ENCODE measurements around the gene SLC32A1. TPM values are rescaled to one million over a fixed set of nuclear protein-coding genes. Genes with fewer than 3 reads are reported as not detected.

SLC32A1 gene
- total and polyA plus RNA-seq, 2 experiments from 2014 or later: not detected

DNA sequence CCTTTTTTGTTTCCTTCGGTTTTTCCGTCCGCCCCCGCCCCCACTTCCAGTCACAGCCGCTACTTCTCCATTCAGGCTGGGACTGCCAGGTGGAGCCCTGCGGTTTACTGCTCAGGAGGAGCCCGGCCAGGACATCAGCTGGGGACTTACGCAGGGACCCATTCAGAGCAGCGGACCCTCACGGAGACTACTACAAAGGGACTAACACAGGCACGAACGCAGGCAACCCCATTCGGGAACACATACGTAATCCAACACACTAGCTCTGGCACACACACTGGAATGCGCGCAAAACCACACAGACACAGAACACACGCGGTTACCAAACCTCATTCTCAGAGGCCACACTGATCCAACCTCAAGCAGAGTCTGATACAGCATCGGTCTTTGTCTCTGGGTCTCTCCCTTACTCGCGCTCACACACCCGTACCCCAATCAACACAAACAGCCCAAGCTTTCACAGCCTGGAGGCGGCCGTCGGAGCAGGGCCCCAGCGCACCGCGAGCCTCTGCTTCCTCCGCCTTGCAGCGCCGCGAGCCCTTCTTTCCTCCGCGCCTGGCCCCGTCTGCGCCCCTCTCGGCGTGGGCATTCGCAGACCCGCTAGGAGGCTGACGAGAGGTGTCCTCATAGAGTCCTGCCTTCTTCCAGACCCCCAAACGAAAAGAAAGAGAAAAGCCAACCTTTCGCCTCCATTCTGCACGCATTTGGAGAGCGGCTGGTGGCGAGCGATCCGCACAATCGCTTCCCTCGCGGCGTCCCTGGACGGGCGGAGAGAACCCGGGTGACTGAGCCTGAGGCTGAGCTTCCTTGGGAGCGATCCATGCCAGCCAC lies 1.1 kb upstream of the SLC32A1 start:
- DNase-seq: peak; percentile 32
- no peaks in the 10 kb centered on the region for H3K4me1 ChIP-seq (ENCODE audit: insufficient read depth)
- H3F3A ChIP-seq (ENCODE audit: insufficient read depth): no peaks in the 10 kb centered on the region
- peaks cover 92% of the 10 kb centered on the region for H3K27me3 ChIP-seq (replicated peaks; ENCODE audit: insufficient read depth)
- 4 to 5% methylated on average over 56 of the region's 56 CpGs for WGBS, 2 experiments (ENCODE audit: low coverage in 1 of 2, low lambda C conversion rate in 2 of 2, missing lambda C conversion rate in 2 of 2)
- H2AFZ ChIP-seq: no peak overlapping the region
- TF ChIP-seq EZH2phosphoT487 (IDR thresholded peaks at IDR 0.05; ENCODE audit: insufficient read depth, low read depth): 0 out of 2 replicates have a peak, but pooled peaks have one; percentile 15
- peak; percentile 31 for TF ChIP-seq EZH2 (IDR thresholded peaks at IDR 0.05; ENCODE audit: insufficient read depth, poor library complexity, severe bottlenecking)
- no peaks in the 10 kb centered on the region for H3K79me2 ChIP-seq (ENCODE audit: insufficient read depth)
- no peaks in the 10 kb centered on the region for H3K9me3 ChIP-seq (ENCODE audit: low read depth)
- H3K36me3 ChIP-seq (ENCODE audit: low read depth): no peaks in the 10 kb centered on the region
- in situ Hi-C loops (cut with MboI): no loop called here
- H3K4me2 ChIP-seq (ENCODE audit: unreplicated experiment): no peak overlapping the region
- H3K27ac ChIP-seq: no peak overlapping the region
- H3K4me3 ChIP-seq: no peak overlapping the region
- H4K20me1 ChIP-seq (ENCODE audit: insufficient read depth): no peaks in the 10 kb centered on the region
- H3K9me2 ChIP-seq (ENCODE audit: insufficient read depth): no peaks in the 10 kb centered on the region
- no peak overlapping the region for H3K9ac ChIP-seq

DNA sequence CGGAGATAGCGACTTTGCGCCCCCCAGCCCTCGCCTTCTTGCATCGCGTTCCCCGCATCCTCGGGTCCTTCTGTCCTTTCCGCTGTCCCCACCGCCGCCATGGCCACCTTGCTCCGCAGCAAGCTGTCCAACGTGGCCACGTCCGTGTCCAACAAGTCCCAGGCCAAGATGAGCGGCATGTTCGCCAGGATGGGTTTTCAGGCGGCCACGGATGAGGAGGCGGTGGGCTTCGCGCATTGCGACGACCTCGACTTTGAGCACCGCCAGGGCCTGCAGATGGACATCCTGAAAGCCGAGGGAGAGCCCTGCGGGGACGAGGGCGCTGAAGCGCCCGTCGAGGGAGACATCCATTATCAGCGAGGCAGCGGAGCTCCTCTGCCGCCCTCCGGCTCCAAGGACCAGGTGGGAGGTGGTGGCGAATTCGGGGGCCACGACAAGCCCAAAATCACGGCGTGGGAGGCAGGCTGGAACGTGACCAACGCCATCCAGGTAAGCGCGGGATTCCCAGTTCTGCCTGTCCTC lies 401 bp downstream of the SLC32A1 start:
- peaks cover 98% of the 10 kb centered on the region for H3K27me3 ChIP-seq (replicated peaks; ENCODE audit: insufficient read depth)
- no peak overlapping the region for H3K4me2 ChIP-seq (ENCODE audit: unreplicated experiment)

DNA sequence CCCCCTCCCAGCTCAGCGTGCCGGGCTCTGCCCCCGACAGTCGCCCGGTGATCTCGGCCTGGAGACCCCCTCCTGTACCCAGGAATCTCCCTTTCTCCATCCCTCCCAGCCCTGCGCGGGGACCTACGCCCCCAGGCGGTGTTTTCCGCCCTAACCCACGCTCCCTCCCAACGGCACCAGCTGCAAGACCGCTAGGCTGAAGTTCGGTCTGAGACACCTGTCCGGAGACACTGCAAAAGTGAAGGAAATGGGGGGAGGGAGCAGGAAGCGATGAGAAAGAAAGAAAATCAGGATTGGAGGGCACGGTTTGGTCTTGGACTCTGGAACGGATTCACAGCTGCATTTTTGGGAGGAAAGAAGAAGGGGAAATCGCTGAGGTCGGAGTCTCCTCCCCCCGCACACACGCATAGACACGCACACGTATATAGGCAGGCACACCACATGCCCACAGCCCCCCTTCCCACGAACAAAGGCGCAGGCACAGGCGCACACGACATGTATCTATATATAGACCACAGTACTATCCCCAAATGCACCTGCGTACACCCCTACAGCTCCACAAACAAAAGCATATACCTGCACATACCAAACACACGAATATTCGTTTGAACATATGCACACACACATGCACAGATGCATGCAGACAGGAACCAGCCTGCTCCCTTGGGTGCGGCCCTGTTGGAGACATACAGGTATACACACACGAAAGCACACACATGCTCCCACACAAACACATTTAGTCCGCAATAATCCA lies 1.0 kb downstream of the SLC32A1 start:
- Histone ChIP-seq H4K20me1 (ENCODE audit: insufficient read depth) (no peaks in the 10 kb centered on the region), H3K79me2 (ENCODE audit: insufficient read depth) (no peaks in the 10 kb centered on the region), H3K4me2 (ENCODE audit: unreplicated experiment) (no peak overlapping the region), H3K9me3 (ENCODE audit: low read depth) (no peaks in the 10 kb centered on the region), H3K27ac (no peak overlapping the region), H3F3A (ENCODE audit: insufficient read depth) (no peaks in the 10 kb centered on the region), H3K4me1 (ENCODE audit: insufficient read depth) (no peaks in the 10 kb centered on the region), H3K27me3 (replicated peaks; ENCODE audit: insufficient read depth) (peaks cover 99% of the 10 kb centered on the region), H3K9me2 (ENCODE audit: insufficient read depth) (no peaks in the 10 kb centered on the region), H3K4me3 (no peak overlapping the region), H3K9ac (no peak overlapping the region), H2AFZ (no peak overlapping the region), H3K36me3 (ENCODE audit: low read depth) (no peaks in the 10 kb centered on the region)
- TF ChIP-seq EZH2 (IDR thresholded peaks at IDR 0.05; ENCODE audit: insufficient read depth, poor library complexity, severe bottlenecking) (peak; percentile 26), EZH2phosphoT487 (IDR thresholded peaks at IDR 0.05; ENCODE audit: insufficient read depth, low read depth) (no peak)
- no peak for DNase-seq
- WGBS, 2 experiments (ENCODE audit: low coverage in 1 of 2, low lambda C conversion rate in 2 of 2, missing lambda C conversion rate in 2 of 2): 4 to 7% methylated on average over 32 to 35 of the region's 35 CpGs
- in situ Hi-C loops (cut with MboI): no loop called here

More for the DNA sequence above, 401 bp downstream of the SLC32A1 start:
- Histone ChIP-seq H2AFZ (no peak overlapping the region), H3K36me3 (ENCODE audit: low read depth) (no peaks in the 10 kb centered on the region), H3F3A (ENCODE audit: insufficient read depth) (no peaks in the 10 kb centered on the region), H3K9ac (no peak overlapping the region), H3K9me3 (ENCODE audit: low read depth) (no peaks in the 10 kb centered on the region), H3K9me2 (ENCODE audit: insufficient read depth) (no peaks in the 10 kb centered on the region), H3K4me1 (ENCODE audit: insufficient read depth) (no peaks in the 10 kb centered on the region), H3K79me2 (ENCODE audit: insufficient read depth) (no peaks in the 10 kb centered on the region), H4K20me1 (ENCODE audit: insufficient read depth) (no peaks in the 10 kb centered on the region), H3K27ac (no peak overlapping the region), H3K4me3 (no peak overlapping the region)
- WGBS, 2 experiments (ENCODE audit: low coverage in 1 of 2, low lambda C conversion rate in 2 of 2, missing lambda C conversion rate in 2 of 2): 1 to 5% methylated on average over 45 to 46 of the region's 46 CpGs
- DNase-seq: no peak
- TF ChIP-seq EZH2phosphoT487 (IDR thresholded peaks at IDR 0.05; ENCODE audit: insufficient read depth, low read depth): 0 out of 2 replicates have a peak, but pooled peaks have one; percentile 44
- TF ChIP-seq EZH2 (IDR thresholded peaks at IDR 0.05; ENCODE audit: insufficient read depth, poor library complexity, severe bottlenecking): peak; percentile 20
- in situ Hi-C loops (cut with MboI): no loop called here

DNA sequence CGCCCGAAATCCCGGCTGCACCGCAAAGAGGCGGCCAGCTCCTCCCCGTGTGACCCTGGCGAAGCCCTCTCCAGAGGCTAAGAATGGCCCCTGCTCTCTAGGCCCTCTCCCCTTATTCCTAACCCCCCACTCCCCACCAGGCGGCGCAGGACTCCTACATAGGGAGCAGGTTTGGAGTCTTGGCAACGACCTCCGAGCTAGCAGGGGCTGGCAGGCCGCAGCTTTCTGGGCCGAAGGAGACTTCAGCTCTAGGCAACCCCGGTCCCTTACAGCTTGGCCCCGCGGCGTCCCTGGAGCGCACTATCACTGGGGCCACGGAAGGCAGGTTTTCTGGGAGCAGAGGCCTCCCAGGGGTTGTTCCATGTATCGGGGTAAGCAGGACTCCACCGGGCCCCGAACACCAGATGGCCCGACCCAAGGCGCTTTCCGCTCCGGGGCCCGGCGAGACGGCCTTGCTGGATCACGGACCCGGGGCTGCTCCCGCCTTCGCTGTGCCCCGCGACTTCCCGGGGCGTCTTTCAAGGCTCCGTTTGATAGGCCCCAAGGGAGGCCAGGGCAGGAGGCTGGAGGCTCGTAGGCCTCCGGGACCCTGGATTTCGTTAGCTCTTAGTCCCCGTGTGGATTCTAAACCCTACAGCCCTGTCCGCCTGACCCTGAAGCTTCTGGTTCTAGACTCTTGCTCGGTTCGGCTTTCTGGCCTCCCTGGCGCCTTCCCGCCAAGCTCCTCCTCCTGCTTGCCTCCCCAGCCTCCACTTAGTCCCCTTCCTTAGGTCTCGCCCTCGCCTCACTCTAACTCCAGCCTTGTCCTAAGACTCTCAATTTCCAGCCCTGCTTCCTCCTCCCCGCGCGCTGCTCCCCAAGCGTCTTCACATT lies 1.9 kb downstream of the SLC32A1 start:
- Histone ChIP-seq H3K27me3 (replicated peaks; ENCODE audit: insufficient read depth) (peaks cover 99% of the 10 kb centered on the region), H2AFZ (no peak overlapping the region), H3K36me3 (ENCODE audit: low read depth) (no peaks in the 10 kb centered on the region), H3K4me1 (ENCODE audit: insufficient read depth) (no peaks in the 10 kb centered on the region), H3K9ac (no peak overlapping the region), H3K9me3 (ENCODE audit: low read depth) (no peaks in the 10 kb centered on the region), H3K4me3 (no peak overlapping the region), H4K20me1 (ENCODE audit: insufficient read depth) (no peaks in the 10 kb centered on the region), H3F3A (ENCODE audit: insufficient read depth) (no peaks in the 10 kb centered on the region), H3K4me2 (ENCODE audit: unreplicated experiment) (no peak overlapping the region), H3K27ac (no peak overlapping the region), H3K9me2 (ENCODE audit: insufficient read depth) (no peaks in the 10 kb centered on the region), H3K79me2 (ENCODE audit: insufficient read depth) (no peaks in the 10 kb centered on the region)
- 8% methylated on average over 52 to 53 of the region's 53 CpGs for WGBS, 2 experiments (ENCODE audit: low coverage in 1 of 2, low lambda C conversion rate in 2 of 2, missing lambda C conversion rate in 2 of 2)
- DNase-seq: no peak
- in situ Hi-C loops (cut with MboI): no loop called here
- TF ChIP-seq EZH2 (IDR thresholded peaks at IDR 0.05; ENCODE audit: insufficient read depth, poor library complexity, severe bottlenecking) (peak; percentile 82), EZH2phosphoT487 (IDR thresholded peaks at IDR 0.05; ENCODE audit: insufficient read depth, low read depth) (no peak)
